ENCODE results near the gene PRAMEF1. TPM values are rescaled to one million over a fixed set of nuclear protein-coding genes. Genes with fewer than 3 reads are reported as not detected.

The PRAMEF1 gene
- total and polyA plus RNA-seq, 10 of the 15 experiments (the other 5 are each of a cell fraction or from before 2014, with no cell fraction given), result not detected

DNA sequence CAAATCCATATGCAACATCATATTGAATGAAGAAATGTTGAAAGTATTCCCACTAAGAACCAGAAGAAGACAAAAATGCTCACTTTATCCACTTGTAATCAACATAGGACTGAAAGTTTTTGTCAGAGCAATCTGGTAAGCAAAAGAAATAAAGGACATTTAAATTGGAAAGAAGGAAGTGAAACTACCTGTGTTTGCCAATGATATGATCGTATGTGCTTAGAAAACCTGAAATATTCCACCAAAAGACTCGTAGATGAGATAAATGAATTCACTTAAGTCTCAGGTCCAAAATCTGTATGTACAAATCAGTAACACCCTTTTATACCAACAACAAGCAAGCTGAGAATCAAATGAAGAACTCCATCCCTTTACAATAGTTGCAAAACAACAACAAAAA, 8.5 kb downstream of the PRAMEF1 start:
- H4K20me1 ChIP-seq (ENCODE audit: control insufficient read depth, insufficient read depth), result no peaks in the 10 kb centered on the region
- SMC1A ChIA-PET (ENCODE audit: uncharacterized antibody, unreplicated experiment), result no interaction called here
- no peak overlapping the region for H2AFZ ChIP-seq (ENCODE audit: control insufficient read depth, low read depth, low read length)
- no peaks in the 10 kb centered on the region for H3K36me3 ChIP-seq (ENCODE audit: control insufficient read depth in 2 of 2, insufficient read depth in 2 of 2, low read length in 1 of 2)
- no TSS peak for BruUV-seq (replicated peaks)
- no peak overlapping the region for H3K9ac ChIP-seq (ENCODE audit: control insufficient read depth, insufficient read depth, low read length)
- in situ Hi-C loops (cut with MboI) (loop anchor here (25.0 kb wide), 1 partner anchor 438 kb away; the partner anchor contains the start of gene PRAMEF18), intact Hi-C loops (cut with micrococcal nuclease; ENCODE audit: unreplicated experiment) (no loop called here)
- 24% methylated on average over 2 of the region's 2 CpGs for WGBS (ENCODE audit: insufficient coverage, insufficient replicate concordance, low lambda C conversion rate, missing lambda C conversion rate)
- ATAC-seq (no peak), DNase-seq (ENCODE audit: low read depth, low spot score) (no peak), FAIRE-seq (no peak)
- RAD21 ChIA-PET (ENCODE audit: unreplicated experiment), result no interaction called here
- POLR2A ChIA-PET, result no interaction called here
- H3K79me2 ChIP-seq (ENCODE audit: control insufficient read depth, insufficient read depth, low read length), result no peaks in the 10 kb centered on the region
- H3K9me3 ChIP-seq (replicated peaks; ENCODE audit: control insufficient read depth, insufficient read depth, low read length), result no peaks in the 10 kb centered on the region
- H3K4me2 ChIP-seq (ENCODE audit: control insufficient read depth, insufficient read depth), result no peak overlapping the region
- H3K4me3 ChIP-seq, result no peak overlapping the region
- H3K27ac ChIP-seq (ENCODE audit: control insufficient read depth, insufficient read depth), result no peak overlapping the region
- no peaks in the 10 kb centered on the region for H3K4me1 ChIP-seq (ENCODE audit: control insufficient read depth, insufficient read depth, low read length)
- H3K27me3 ChIP-seq (replicated peaks in 1 of 2; ENCODE audit: control insufficient read depth in 2 of 2, insufficient read depth in 2 of 2, low read length in 1 of 2), result no peaks in the 10 kb centered on the region
- TF ChIP-seq SPI1 (IDR thresholded peaks at IDR 0.05; ENCODE audit: borderline replicate concordance, insufficient read depth, low read depth, low read length) (peak; percentile 68), NBN (IDR thresholded peaks at IDR 0.05) (no peak)
- CTCF ChIA-PET, result no interaction called here

- ChIA-PET CTCF (no interaction called here), POLR2A (no interaction called here), RAD21 (ENCODE audit: unreplicated experiment) (no interaction called here), SMC1A (ENCODE audit: uncharacterized antibody, unreplicated experiment) (no interaction called here)
- Histone ChIP-seq H3K4me1 (ENCODE audit: control insufficient read depth, insufficient read depth, low read length) (no peaks in the 10 kb centered on the region), H3K9ac (ENCODE audit: control insufficient read depth, insufficient read depth, low read length) (no peak overlapping the region), H3K79me2 (ENCODE audit: control insufficient read depth, insufficient read depth, low read length) (no peaks in the 10 kb centered on the region), H4K20me1 (ENCODE audit: control insufficient read depth, insufficient read depth) (no peaks in the 10 kb centered on the region), H3K27me3 (replicated peaks in 1 of 2; ENCODE audit: control insufficient read depth in 2 of 2, insufficient read depth in 2 of 2, low read length in 1 of 2) (no peaks in the 10 kb centered on the region; a peak in 1 of 4 replicates), H3K27ac (ENCODE audit: control insufficient read depth, insufficient read depth) (no peak overlapping the region), H3K36me3 (ENCODE audit: control insufficient read depth in 2 of 2, insufficient read depth in 2 of 2, low read length in 1 of 2) (no peaks in the 10 kb centered on the region), H3K4me3 (no peak overlapping the region), H3K9me3 (replicated peaks; ENCODE audit: control insufficient read depth, insufficient read depth, low read length) (no peaks in the 10 kb centered on the region), H3K4me2 (ENCODE audit: control insufficient read depth, insufficient read depth) (no peak overlapping the region), H2AFZ (ENCODE audit: control insufficient read depth, low read depth, low read length) (no peak overlapping the region)
- TF ChIP-seq MXI1 (IDR thresholded peaks at IDR 0.05; ENCODE audit: low read depth, low read length) (no peak), RAD51 (IDR thresholded peaks at IDR 0.05) (no peak), SIX5 (IDR thresholded peaks at IDR 0.05; ENCODE audit: low read depth, low read length, severe bottlenecking) (no peak), IKZF1 (conservative IDR thresholded peaks at IDR 0.05) (no peak), TBL1XR1 (IDR thresholded peaks at IDR 0.05; ENCODE audit: low read depth, low read length) (no peak), BHLHE40 (IDR thresholded peaks at IDR 0.05; ENCODE audit: borderline replicate concordance in 1 of 2, low read depth in 2 of 2, low read length in 1 of 2) (no peak), CBX5 (IDR thresholded peaks at IDR 0.05; ENCODE audit: low read depth) (no peak), GATAD2B (conservative IDR thresholded peaks at IDR 0.05; ENCODE audit: low read depth) (no peak), ZNF384 (IDR thresholded peaks at IDR 0.05; ENCODE audit: borderline replicate concordance, low read depth, low read length) (no peak), RB1 (IDR thresholded peaks at IDR 0.05; ENCODE audit: borderline replicate concordance) (no peak)
- TF ChIP-seq, protein P1, sequence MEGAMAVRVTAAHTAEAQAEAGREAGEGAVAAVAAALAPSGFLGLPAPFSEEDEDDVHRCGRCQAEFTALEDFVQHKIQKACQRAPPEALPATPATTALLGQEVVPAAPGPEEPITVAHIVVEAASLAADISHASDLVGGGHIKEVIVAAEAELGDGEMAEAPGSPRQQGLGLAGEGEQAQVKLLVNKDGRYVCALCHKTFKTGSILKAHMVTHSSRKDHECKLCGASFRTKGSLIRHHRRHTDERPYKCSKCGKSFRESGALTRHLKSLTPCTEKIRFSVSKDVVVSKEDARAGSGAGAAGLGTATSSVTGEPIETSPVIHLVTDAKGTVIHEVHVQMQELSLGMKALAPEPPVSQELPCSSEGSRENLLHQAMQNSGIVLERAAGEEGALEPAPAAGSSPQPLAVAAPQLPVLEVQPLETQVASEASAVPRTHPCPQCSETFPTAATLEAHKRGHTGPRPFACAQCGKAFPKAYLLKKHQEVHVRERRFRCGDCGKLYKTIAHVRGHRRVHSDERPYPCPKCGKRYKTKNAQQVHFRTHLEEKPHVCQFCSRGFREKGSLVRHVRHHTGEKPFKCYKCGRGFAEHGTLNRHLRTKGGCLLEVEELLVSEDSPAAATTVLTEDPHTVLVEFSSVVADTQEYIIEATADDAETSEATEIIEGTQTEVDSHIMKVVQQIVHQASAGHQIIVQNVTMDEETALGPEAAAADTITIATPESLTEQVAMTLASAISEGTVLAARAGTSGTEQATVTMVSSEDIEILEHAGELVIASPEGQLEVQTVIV (IDR thresholded peaks at IDR 0.05; ENCODE audit: borderline replicate concordance, partially characterized antibody), result no peak
- whole genome bisulfite sequencing (ENCODE audit: insufficient coverage, insufficient replicate concordance, low lambda C conversion rate, missing lambda C conversion rate), result 45% methylated on average over 1 of the region's 1 CpG
- DNase-seq (ENCODE audit: low read depth, low spot score) (no peak), ATAC-seq (no peak), FAIRE-seq (no peak)
- in situ Hi-C loops (cut with MboI), result loop anchor here (25.0 kb wide), 1 partner anchor 427 kb away; the partner anchor contains the start of gene PRAMEF18
- no TSS peak for BruUV-seq (replicated peaks)
- intact Hi-C loops (cut with micrococcal nuclease; ENCODE audit: unreplicated experiment), result no loop called here
Measured at GRCh38 chr1:12809933-12810332, 18.7 kb downstream of the PRAMEF1 start.
